ENCODE data around the gene PLSCR5. TPM values are rescaled to one million over a fixed set of nuclear protein-coding genes. Genes with fewer than 3 reads are reported as not detected.

PLSCR5 gene
- polyA plus RNA-seq, 1 of the 3 experiments (the other 2 are of a cell fraction), result not detected

- POLR2A ChIA-PET, result no interaction called here
- no peaks in the 10 kb centered on the region for H3K27me3 ChIP-seq (ENCODE audit: insufficient read depth)
Observed at GRCh38 chr3:146554151-146554760, 50.9 kb downstream of the PLSCR5 start.

More at GRCh38 chr3:146554151-146554760, 50.9 kb downstream of the PLSCR5 start:
- Histone ChIP-seq H3K36me3 (replicated peaks in 1 of 2; ENCODE audit: control insufficient read depth in 1 of 2, insufficient read depth in 2 of 2, low read length in 1 of 2) (no peaks in the 10 kb centered on the region), H3K27ac (ENCODE audit: low read depth in 2 of 2, low read length in 1 of 2) (no peak overlapping the region), H3F3A (replicated peaks; ENCODE audit: insufficient read depth) (no peaks in the 10 kb centered on the region), H2AFZ (ENCODE audit: low read depth) (no peak overlapping the region), H3K79me2 (ENCODE audit: insufficient read depth) (no peaks in the 10 kb centered on the region), H3K9ac (no peak overlapping the region), H4K20me1 (ENCODE audit: insufficient read depth) (no peaks in the 10 kb centered on the region), H3K4me1 (ENCODE audit: control insufficient read depth in 1 of 2, insufficient read depth in 2 of 2, low read depth in 1 of 2, low read length in 1 of 2) (0 out of 4 replicates have a peak, but pooled peaks cover 0 to 4% of the 10 kb centered on the region in 2 experiments), H3K4me3 (ENCODE audit: low read depth in 2 of 2, low read length in 1 of 2) (no peak overlapping the region), H3K4me2 (no peak overlapping the region), H3K9me3 (no peaks in the 10 kb centered on the region), H3K9me2 (no peaks in the 10 kb centered on the region)
- TF ChIP-seq NRF1 (IDR thresholded peaks at IDR 0.05; ENCODE audit: low read depth, low read length), result no peak
- no peak for TF ChIP-seq SMC3 (IDR thresholded peaks at IDR 0.05; ENCODE audit: low read depth, low read length)
- TF ChIP-seq MAX (IDR thresholded peaks at IDR 0.05; ENCODE audit: low read depth), result no peak
- TF ChIP-seq REST (IDR thresholded peaks at IDR 0.05; ENCODE audit: low read depth, low read length), result no peak
- TF ChIP-seq FOXM1 (IDR thresholded peaks at IDR 0.05; ENCODE audit: low read depth), result no peak
- no peak for TF ChIP-seq TAF1 (IDR thresholded peaks at IDR 0.05; ENCODE audit: borderline replicate concordance, low read depth, low read length)
- TF ChIP-seq FOSL2 (IDR thresholded peaks at IDR 0.05; ENCODE audit: borderline replicate concordance, low read depth), result no peak
- no peak for TF ChIP-seq IRF3 (IDR thresholded peaks at IDR 0.05; ENCODE audit: low read depth, low read length)
- TF ChIP-seq GATA2 (CRISPR knock-in tag; IDR thresholded peaks at IDR 0.05), result no peak
- no peak for TF ChIP-seq USF2 (IDR thresholded peaks at IDR 0.05; ENCODE audit: borderline replicate concordance, low read depth, low read length)
- 32% methylated on average over 7 of the region's 7 CpGs for WGBS (ENCODE audit: low lambda C conversion rate)
- DNase-seq, result no peak
- CTCF ChIA-PET, result no interaction called here

Data from SK-N-SH (cell line).